Vagina (tissue), 2 donors: ENCODE results near the gene KIF3C. TPM values are rescaled to one million over a fixed set of nuclear protein-coding genes. Genes with fewer than 3 reads are reported as not detected.

Experiments used
- DNase-seq, 2 donors: peaks; one replicate each; pipeline ENCODE4 v3.0.0-alpha.2; 2017; ENCODE audit errors: extremely low spot score in 2 of 2
- H3K27ac ChIP-seq: fragments of 200-600 bp; sonication (generic); one replicate; pipeline ENCODE4 v1.5.1; 2019
- H3K27me3 ChIP-seq: fragments of 200-600 bp; sonication (generic); one replicate; pipeline ENCODE4 v1.5.1; 2019
- H3K36me3 ChIP-seq, 2 donors: fragments of 200-600 bp; sonication (generic); one replicate each; pipeline ENCODE4 v1.5.1; 2017 to 2019
- H3K4me1 ChIP-seq: fragments of 200-600 bp; sonication (generic); one replicate; pipeline ENCODE4 v1.5.1; 2019
- H3K4me3 ChIP-seq, 2 donors: fragments of 200-600 bp; sonication (generic); 1 replicate in 1 of 2; 2 replicates in 1 of 2; pipeline ENCODE4 v1.5.1; 2016 to 2019
- H3K9me3 ChIP-seq: fragments of 200-600 bp; sonication (generic); one replicate; pipeline ENCODE4 v1.5.1; 2019
- CTCF ChIP-seq, 3 experiments: fragments of 450-650 bp in 2 of 3; fragments of 200-600 bp in 1 of 3; sonication (generic) in 1 of 3; IDR thresholded peaks; one replicate each; pipeline ENCODE4 v1.5.1; 2017 to 2019; ENCODE audit warnings: antibody characterized with exemption in 3 of 3, mild to moderate bottlenecking in 2 of 3, moderate library complexity in 2 of 3
- POLR2A ChIP-seq, 2 donors: fragments of 450-650 bp; IDR thresholded peaks; one replicate each; pipeline ENCODE4 v1.6.1; 2017; ENCODE audit warnings: antibody characterized with exemption in 2 of 2, mild to moderate bottlenecking in 2 of 2, moderate library complexity in 2 of 2
- POLR2AphosphoS5 ChIP-seq, 2 donors: sonication (generic); formaldehyde crosslinking; IDR thresholded peaks; one replicate each; pipeline ENCODE4 v1.9.0; 2017; ENCODE audit warnings: antibody characterized with exemption in 2 of 2, mild to moderate bottlenecking in 2 of 2, low read depth in 1 of 2; ENCODE audit not compliant: insufficient read depth in 1 of 2
- intact Hi-C: fragments of 100-400 bp; cut with DNase I; formaldehyde crosslinking; loops from one replicate; pipeline ENCODE4 v1.15.1; 2023
- total RNA-seq: library from RNA; depleted of rRNA; stranded (reverse); fragments of >200 nt; gene quantifications from one replicate; pipeline ENCODE4 v1.2.3, GENCODE V29; 2016

Gene KIF3C
- total RNA-seq, 1 donor from 2014 or later, result 9.3 TPM

- intact Hi-C loops, result loop anchor here (10.0 kb wide), 1 partner anchor 191 kb away; no protein-coding TSS in a partner anchor
- DNase-seq, result no peak
- Histone ChIP-seq H3K4me3 (no peak overlapping the region), H3K9me3 (no peaks in the 10 kb centered on the region), H3K36me3 (no peaks in the 10 kb centered on the region), H3K27me3 (no peaks in the 10 kb centered on the region), H3K27ac (no peak overlapping the region), H3K4me1 (no peaks in the 10 kb centered on the region)
- TF ChIP-seq POLR2AphosphoS5 (IDR thresholded peaks at IDR 0.05; ENCODE audit: insufficient read depth in 1 of 2, low read depth in 1 of 2) (no peak), CTCF (IDR thresholded peaks at IDR 0.05) (no peak), POLR2A (IDR thresholded peaks at IDR 0.05) (no peak)
Measured at GRCh38 chr2:25954199-25954752, 28.0 kb downstream of the KIF3C start.

- Histone ChIP-seq H3K27me3 (no peaks in the 10 kb centered on the region), H3K4me3 (no peak overlapping the region), H3K4me1 (no peaks in the 10 kb centered on the region), H3K27ac (no peak overlapping the region), H3K36me3 (no peaks in the 10 kb centered on the region), H3K9me3 (no peaks in the 10 kb centered on the region)
- peak in 1 of 2 donors; percentile 34 for TF ChIP-seq POLR2AphosphoS5 (IDR thresholded peaks at IDR 0.05; ENCODE audit: insufficient read depth in 1 of 2, low read depth in 1 of 2)
- peak; percentile 83 to 96 (median 86) for TF ChIP-seq CTCF (IDR thresholded peaks at IDR 0.05)
- TF ChIP-seq POLR2A (IDR thresholded peaks at IDR 0.05), result no peak
- intact Hi-C loops, result loop anchor here (10.0 kb wide), 1 partner anchor 194 kb away; no protein-coding TSS in a partner anchor
- no peak for DNase-seq
Measured at GRCh38 chr2:25951071-25951547, 31.2 kb downstream of the KIF3C start.

- no peak overlapping the region for H3K4me3 ChIP-seq
- no peaks in the 10 kb centered on the region for H3K36me3 ChIP-seq
- no peak for TF ChIP-seq POLR2AphosphoS5 (IDR thresholded peaks at IDR 0.05; ENCODE audit: insufficient read depth in 1 of 2, low read depth in 1 of 2)
- TF ChIP-seq CTCF (IDR thresholded peaks at IDR 0.05), result no peak
- TF ChIP-seq POLR2A (IDR thresholded peaks at IDR 0.05), result no peak
- H3K9me3 ChIP-seq, result no peaks in the 10 kb centered on the region
- H3K27me3 ChIP-seq, result no peaks in the 10 kb centered on the region
- H3K4me1 ChIP-seq, result no peaks in the 10 kb centered on the region
- no peak for DNase-seq
- H3K27ac ChIP-seq, result no peak overlapping the region
- intact Hi-C loops, result no loop called here
Measured at GRCh38 chr2:25948437-25948836, 33.9 kb downstream of the KIF3C start.

GRCh38 chr2:25941042-25941441 is 41.3 kb downstream of the KIF3C start:
- no peak for DNase-seq
- Histone ChIP-seq H3K9me3 (no peaks in the 10 kb centered on the region), H3K27me3 (no peaks in the 10 kb centered on the region), H3K4me3 (no peak overlapping the region), H3K36me3 (no peaks in the 10 kb centered on the region), H3K4me1 (peaks cover 11% of the 10 kb centered on the region), H3K27ac (no peak overlapping the region)
- intact Hi-C loops, result no loop called here
- TF ChIP-seq CTCF (IDR thresholded peaks at IDR 0.05) (no peak), POLR2A (IDR thresholded peaks at IDR 0.05) (no peak), POLR2AphosphoS5 (IDR thresholded peaks at IDR 0.05; ENCODE audit: insufficient read depth in 1 of 2, low read depth in 1 of 2) (no peak)

- Histone ChIP-seq H3K27ac (no peak overlapping the region), H3K9me3 (no peaks in the 10 kb centered on the region), H3K36me3 (no peaks in the 10 kb centered on the region), H3K4me3 (no peak overlapping the region), H3K27me3 (no peaks in the 10 kb centered on the region), H3K4me1 (peaks cover 11% of the 10 kb centered on the region)
- TF ChIP-seq POLR2A (IDR thresholded peaks at IDR 0.05) (no peak), CTCF (IDR thresholded peaks at IDR 0.05) (no peak)
- intact Hi-C loops, result no loop called here
- DNase-seq, result no peak
Measured at GRCh38 chr2:25939257-25939668, 43.0 kb downstream of the KIF3C start.
